ENCODE data around the gene VPS8. TPM values are rescaled to one million over a fixed set of nuclear protein-coding genes. Genes with fewer than 3 reads are reported as not detected.

Gene VPS8
- total and polyA plus RNA-seq, 9 of the 15 experiments (the other 6 are each of a cell fraction or from before 2014, with no cell fraction given) = 7.2 to 41.0 (median 28.3) TPM

DNA sequence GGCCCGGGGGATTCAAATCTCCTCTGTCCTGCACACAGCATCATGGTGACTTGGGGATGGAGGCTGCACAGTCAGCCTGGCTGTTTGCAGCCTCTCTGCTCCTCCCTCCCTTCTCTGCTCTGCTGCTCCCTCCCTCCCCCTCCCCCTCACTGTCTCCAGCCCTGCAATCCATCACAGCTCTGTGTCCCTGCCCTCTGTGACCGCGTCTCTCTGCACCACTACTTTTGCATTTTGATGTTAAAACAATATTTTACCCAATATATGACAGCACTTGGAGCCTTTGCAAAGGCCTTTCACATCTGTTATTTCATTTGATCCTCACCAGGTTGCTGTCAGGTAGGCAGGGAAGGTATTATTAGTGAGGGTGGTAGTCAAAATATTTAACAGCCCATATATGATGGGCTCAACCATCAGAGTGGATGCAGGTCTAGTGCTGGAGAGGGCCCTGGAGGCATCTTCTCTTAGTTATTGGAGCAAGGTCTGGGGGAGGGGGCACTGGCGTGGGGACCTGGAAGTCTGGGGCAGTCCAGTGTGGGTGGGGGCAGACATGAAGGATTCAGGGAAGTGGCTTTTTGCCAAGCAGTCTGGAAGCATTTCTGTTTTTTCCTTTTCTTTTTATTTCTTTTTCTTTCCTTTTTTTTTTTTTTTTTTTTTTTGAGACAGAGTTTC lies 16.3 kb upstream of the VPS8 start:
- POLR2A ChIA-PET = no interaction called here

More for the DNA sequence above, 16.3 kb upstream of the VPS8 start:
- Histone ChIP-seq H3K4me1 (replicated peaks in 1 of 2; ENCODE audit: control insufficient read depth in 2 of 2, insufficient read depth in 2 of 2, low read length in 2 of 2) (no peaks in the 10 kb centered on the region; a peak in 1 of 5 replicates), H3K27ac (ENCODE audit: extremely low read depth, low read depth, low read length) (no peak overlapping the region), H3K27me3 (ENCODE audit: control insufficient read depth in 2 of 2, insufficient read depth in 2 of 2, low read length in 2 of 2) (peaks cover 9 to 38% of the 10 kb centered on the region in 2 experiments; a peak in 3 of 5 replicates), H3K9me1 (ENCODE audit: control insufficient read depth, insufficient read depth, low read length) (no peaks in the 10 kb centered on the region), H3K4me2 (ENCODE audit: insufficient read depth, low read length) (no peak overlapping the region), H3K9me3 (replicated peaks; ENCODE audit: control insufficient read depth, insufficient read depth, low read depth, low read length) (peaks cover 4% of the 10 kb centered on the region), H3K9ac (ENCODE audit: insufficient read depth in 1 of 2, low read depth in 2 of 2, low read length in 2 of 2) (no peak overlapping the region), H2AFZ (ENCODE audit: low read depth, low read length) (no peak overlapping the region), H3K4me3 (no peak overlapping the region), H3K36me3 (ENCODE audit: control insufficient read depth, insufficient read depth, low read length) (no peaks in the 10 kb centered on the region), H4K20me1 (replicated peaks; ENCODE audit: control insufficient read depth, insufficient read depth, low read length) (no peaks in the 10 kb centered on the region), H3K79me2 (ENCODE audit: control insufficient read depth, insufficient read depth, low read length) (no peaks in the 10 kb centered on the region)
- DNase-seq (ENCODE audit: extremely low read depth in 1 of 4, low spot score in 3 of 4) = peak in 1 of 4 experiments; percentile 22
- intact Hi-C loops (cut with micrococcal nuclease) = no loop called here
- no TSS peak for BruUV-seq (replicated peaks)
- CTCF ChIA-PET (ENCODE audit: low intra/inter-chr PET ratio) = no interaction called here
- WGBS (ENCODE audit: insufficient coverage, low coverage, missing lambda C conversion rate) = 0% methylated on average over 4 of the region's 4 CpGs
- TF ChIP-seq JUND (IDR thresholded peaks at IDR 0.05; ENCODE audit: borderline replicate concordance, low read depth, low read length) = no peak
- TF ChIP-seq JUND (tag; IDR thresholded peaks at IDR 0.05; ENCODE audit: borderline replicate concordance, low read depth, low read length) = no peak
- TF ChIP-seq, protein P1, sequence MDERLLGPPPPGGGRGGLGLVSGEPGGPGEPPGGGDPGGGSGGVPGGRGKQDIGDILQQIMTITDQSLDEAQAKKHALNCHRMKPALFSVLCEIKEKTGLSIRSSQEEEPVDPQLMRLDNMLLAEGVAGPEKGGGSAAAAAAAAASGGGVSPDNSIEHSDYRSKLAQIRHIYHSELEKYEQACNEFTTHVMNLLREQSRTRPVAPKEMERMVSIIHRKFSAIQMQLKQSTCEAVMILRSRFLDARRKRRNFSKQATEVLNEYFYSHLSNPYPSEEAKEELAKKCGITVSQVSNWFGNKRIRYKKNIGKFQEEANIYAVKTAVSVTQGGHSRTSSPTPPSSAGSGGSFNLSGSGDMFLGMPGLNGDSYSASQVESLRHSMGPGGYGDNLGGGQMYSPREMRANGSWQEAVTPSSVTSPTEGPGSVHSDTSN (CRISPR knock-in tag; IDR thresholded peaks at IDR 0.05; ENCODE audit: low read depth) = no peak
- TF ChIP-seq, protein P1 (tag; conservative IDR thresholded peaks at IDR 0.05; ENCODE audit: low read depth) = peak; percentile 60
- peak in 1 of 2 experiments; percentile 54; a peak in 1 of 4 replicates for TF ChIP-seq KDM1A (IDR thresholded peaks at IDR 0.05)
- in situ Hi-C loops (cut with MboI) = loop anchor here (25.0 kb wide), 1 partner anchor 383 kb away; no protein-coding TSS in a partner anchor
- ATAC-seq = peak; percentile 58; the same call in 2 of the 3 replicates
- no peak for FAIRE-seq

All from K562 (cell line).